K562 (cell line): ENCODE results near the gene TNIP2. TPM values are rescaled to one million over a fixed set of nuclear protein-coding genes. Genes with fewer than 3 reads are reported as not detected.
A peak's percentile ranks its signal among the peaks of the same experiment; 100 is the strongest.

ENCODE experiments used
- ATF1 ChIP-seq, 2 experiments: fragments of 450-650 bp in 1 of 2; IDR thresholded peaks; 2 replicates each; pipeline ENCODE4 v1.6.1; 2016; ENCODE audit warnings: missing compliant biosample characterization in 1 of 2, missing genetic modification characterization in 1 of 2
- CREM ChIP-seq: IDR thresholded peaks from 2 replicates; pipeline ENCODE4 v1.6.1; 2014; ENCODE audit warnings: antibody characterized with exemption, low read depth
- CSDE1 ChIP-seq, 2 experiments: fragments of 450-650 bp; IDR thresholded peaks; 2 replicates each; pipeline ENCODE4 v1.6.1; 2016; ENCODE audit warnings: mild to moderate bottlenecking in 1 of 2
- DACH1 ChIP-seq: fragments of 450-650 bp; IDR thresholded peaks from 2 replicates; pipeline ENCODE4 v1.6.1; 2018; ENCODE audit not compliant: partially characterized antibody
- EGR1 ChIP-seq: fragments of 450-650 bp; conservative IDR thresholded peaks from 2 replicates; pipeline ENCODE4 v1.6.1; 2017; ENCODE audit warnings: mild to moderate bottlenecking
- ETV6 ChIP-seq, 3 experiments: fragments of 150-350 bp in 1 of 3; sonication (generic) in 1 of 3; formaldehyde crosslinking in 1 of 3; IDR thresholded peaks; 2 replicates each; pipeline versions ENCODE4 v1.6.1 to v1.8.0; 2014 to 2022; ENCODE audit warnings: borderline replicate concordance in 2 of 3, low read depth in 2 of 3, antibody characterized with exemption in 1 of 3, low read length in 1 of 3, mild to moderate bottlenecking in 1 of 3, missing genetic modification reagents in 1 of 3
- HINFP ChIP-seq: fragments of 450-650 bp; conservative IDR thresholded peaks from 2 replicates; pipeline ENCODE4 v1.6.1; 2016; ENCODE audit warnings: missing genetic modification characterization, low read depth, mild to moderate bottlenecking, control low read depth, missing compliant biosample characterization
- MCM5 ChIP-seq: fragments of 450-650 bp; IDR thresholded peaks from 2 replicates; pipeline ENCODE4 v1.6.1; 2016; ENCODE audit warnings: low read depth
- PHF20 ChIP-seq: fragments of 450-650 bp; IDR thresholded peaks from 2 replicates; pipeline ENCODE4 v1.6.1; 2018; ENCODE audit not compliant: partially characterized antibody
- RBFOX2 ChIP-seq: fragments of 200-400 bp; formaldehyde crosslinking; IDR thresholded peaks from 2 replicates; pipeline ENCODE4 v1.6.1; 2017; ENCODE audit warnings: low read depth, mild to moderate bottlenecking, low read length, moderate library complexity
- RCOR1 ChIP-seq, 2 experiments: IDR thresholded peaks; 2 replicates each; pipeline ENCODE4 v1.6.1; 2012; ENCODE audit warnings: low read depth in 2 of 2, low read length in 2 of 2, borderline replicate concordance in 1 of 2, improper control_type of control experiment in 1 of 2
- SAFB ChIP-seq: fragments of 200-400 bp; formaldehyde crosslinking; IDR thresholded peaks from 2 replicates; pipeline ENCODE4 v1.6.1; 2017; ENCODE audit warnings: low read depth, low read length, borderline replicate concordance
- SP1 ChIP-seq: sonication (generic); formaldehyde crosslinking; IDR thresholded peaks from 2 replicates; pipeline ENCODE4 v1.8.1; 2022; ENCODE audit warnings: mild to moderate bottlenecking, missing genetic modification reagents
- ZFP36 ChIP-seq: fragments of 150-350 bp; IDR thresholded peaks from 2 replicates; pipeline ENCODE4 v1.6.1; 2018; ENCODE audit warnings: low read length, low read depth; ENCODE audit not compliant: partially characterized antibody
- ZNF311 ChIP-seq: fragments of 250-450 bp; sonication (Bioruptor Pico); IDR thresholded peaks from 2 replicates; pipeline ENCODE4 v1.4.0; 2020; ENCODE audit warnings: mild to moderate bottlenecking, moderate library complexity
- ZNF384 ChIP-seq: IDR thresholded peaks from 2 replicates; pipeline ENCODE4 v1.6.1; 2012; ENCODE audit warnings: low read depth, low read length, improper control_type of control experiment
- polyA plus RNA-seq, 8 experiments: library from polyadenylated mRNA; depleted of rRNA in 4 of 8; stranded (reverse) in 5 of 8; unstranded in 3 of 8; fragments of >200 nt; fragmentation: Nextera tagmentation in 2 of 8; fragmentation: Illumina TruSeq in 1 of 8; extraction: Ambion mirVana in 2 of 8; extraction: Trizol in 1 of 8; gene quantifications; 2 replicates each; pipeline versions ENCODE4 v1.2.1 to v1.2.3, GENCODE V29; 2011 to 2014; ENCODE audit warnings: inconsistent platforms in 1 of 8, missing spikeins in 1 of 8
- total RNA-seq, 7 experiments: library from RNA; depleted of rRNA in 6 of 7; stranded (reverse); fragments of >200 nt in 6 of 7; fragmentation: Illumina TruSeq in 2 of 7; extraction: Trizol in 2 of 7; gene quantifications; 2 replicates each; pipeline versions ENCODE4 v1.2.1 to v1.2.3, GENCODE V29; 2011 to 2021; ENCODE audit warnings: low replicate concordance in 1 of 7
- TF ChIP-seq, protein P1 (sequence below): fragments of 200-800 bp; sonication (Bioruptor generic); IDR thresholded peaks from 2 replicates; pipeline ENCODE4 v1.6.1; 2017; ENCODE audit warnings: missing genetic modification characterization, missing compliant biosample characterization
- TF ChIP-seq, protein P2 (sequence below): sonication (generic); formaldehyde crosslinking; IDR thresholded peaks from 2 replicates; pipeline ENCODE4 v1.9.0; 2022; ENCODE audit warnings: mild to moderate bottlenecking, missing genetic modification reagents
- TF ChIP-seq, protein P3 (sequence below): sonication (generic); formaldehyde crosslinking; IDR thresholded peaks from 2 replicates; pipeline ENCODE4 v1.8.0; 2023; ENCODE audit warnings: mild to moderate bottlenecking, missing genetic modification reagents

TNIP2 gene
- total and polyA plus RNA-seq, 9 of the 15 experiments (the other 6 are each of a cell fraction or from before 2014, with no cell fraction given): 0.61 to 42.6 (median 19.5) TPM

DNA sequence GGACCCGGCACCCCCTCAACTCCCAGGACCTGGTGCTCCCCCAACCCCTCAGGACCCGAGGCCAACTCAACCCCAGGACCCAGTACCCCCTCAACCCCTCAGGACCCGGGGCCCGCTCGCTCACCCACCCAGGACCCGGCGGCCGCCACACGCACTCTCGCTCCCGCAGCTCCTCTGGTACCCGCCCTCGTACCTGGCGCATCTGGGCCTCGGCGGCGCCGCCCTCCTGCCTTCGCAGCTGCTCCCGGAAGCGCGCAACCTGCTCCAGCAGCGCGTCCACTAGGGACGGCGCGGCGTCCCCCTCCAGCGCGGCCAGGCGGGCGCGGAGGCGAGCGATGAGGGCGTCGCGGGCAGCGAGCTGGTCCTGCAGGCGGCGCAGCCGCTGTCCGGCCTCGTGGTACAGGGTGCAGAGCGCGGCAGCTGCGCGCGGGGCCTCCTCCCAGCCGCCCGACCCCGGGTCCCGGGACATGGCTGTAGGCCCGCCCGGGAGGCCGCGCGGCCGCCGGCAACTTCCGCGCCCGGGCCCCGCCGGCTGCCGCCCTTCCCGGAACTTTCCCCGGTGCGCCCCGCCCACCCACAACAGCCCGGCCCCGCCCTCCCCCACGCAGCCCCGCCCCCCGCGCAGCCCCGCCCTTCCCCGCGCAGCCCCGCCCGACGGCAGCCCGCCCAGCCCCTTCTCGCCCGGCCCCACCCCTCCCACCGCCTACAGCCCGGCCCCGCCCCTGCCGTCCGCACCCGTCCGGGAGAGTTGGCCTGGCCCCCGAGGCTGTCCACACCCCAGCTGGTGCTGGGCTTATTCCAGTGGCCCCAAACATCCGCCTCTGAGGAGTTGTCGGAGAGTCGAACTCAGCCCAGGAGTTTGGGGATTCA is at the start of gene TNIP2 (continued):
- TF ChIP-seq HINFP (tag) (no peak), SP1 (CRISPR knock-in tag) (peak; percentile 23; the same call in 1 of the 2 replicates), PHF20 (peak; percentile 56), RCOR1 (IDR thresholded peaks at IDR 0.05; ENCODE audit: borderline replicate concordance in 1 of 2, low read depth in 2 of 2, low read length in 2 of 2) (peak in 1 of 2 experiments; percentile 35; a peak in 1 of 4 replicates), EGR1 (0 out of 2 replicates have a peak, but pooled peaks have one; percentile 14), ZFP36 (no peak), RBFOX2 (peak; percentile 86), CREM (peak; percentile 57), SAFB (0 out of 2 replicates have a peak, but pooled peaks have one; percentile 25), ZNF311 (CRISPR knock-in tag) (no peak), CSDE1 (IDR thresholded peaks at IDR 0.05) (no peak), ZNF384 (no peak), DACH1 (no peak), ETV6 (IDR thresholded peaks at IDR 0.05; ENCODE audit: borderline replicate concordance in 1 of 2, low read depth in 2 of 2, low read length in 1 of 2) (peak; percentile 79 to 92), ETV6 (CRISPR knock-in tag; IDR thresholded peaks at IDR 0.05; ENCODE audit: borderline replicate concordance) (peak; percentile 82; the same call in 1 of the 2 replicates), MCM5 (no peak), ATF1 (CRISPR knock-in tag; IDR thresholded peaks at IDR 0.05) (no peak), ATF1 (tag; IDR thresholded peaks at IDR 0.05) (peak; percentile 38; the same call in 1 of the 2 replicates)
- TF ChIP-seq, protein P1, sequence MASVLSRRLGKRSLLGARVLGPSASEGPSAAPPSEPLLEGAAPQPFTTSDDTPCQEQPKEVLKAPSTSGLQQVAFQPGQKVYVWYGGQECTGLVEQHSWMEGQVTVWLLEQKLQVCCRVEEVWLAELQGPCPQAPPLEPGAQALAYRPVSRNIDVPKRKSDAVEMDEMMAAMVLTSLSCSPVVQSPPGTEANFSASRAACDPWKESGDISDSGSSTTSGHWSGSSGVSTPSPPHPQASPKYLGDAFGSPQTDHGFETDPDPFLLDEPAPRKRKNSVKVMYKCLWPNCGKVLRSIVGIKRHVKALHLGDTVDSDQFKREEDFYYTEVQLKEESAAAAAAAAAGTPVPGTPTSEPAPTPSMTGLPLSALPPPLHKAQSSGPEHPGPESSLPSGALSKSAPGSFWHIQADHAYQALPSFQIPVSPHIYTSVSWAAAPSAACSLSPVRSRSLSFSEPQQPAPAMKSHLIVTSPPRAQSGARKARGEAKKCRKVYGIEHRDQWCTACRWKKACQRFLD: peak; percentile 70; the same call in 1 of the 2 replicates
- TF ChIP-seq, protein P2, sequence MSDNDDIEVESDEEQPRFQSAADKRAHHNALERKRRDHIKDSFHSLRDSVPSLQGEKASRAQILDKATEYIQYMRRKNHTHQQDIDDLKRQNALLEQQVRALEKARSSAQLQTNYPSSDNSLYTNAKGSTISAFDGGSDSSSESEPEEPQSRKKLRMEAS (CRISPR knock-in tag): peak; percentile 87
- TF ChIP-seq, protein P3, sequence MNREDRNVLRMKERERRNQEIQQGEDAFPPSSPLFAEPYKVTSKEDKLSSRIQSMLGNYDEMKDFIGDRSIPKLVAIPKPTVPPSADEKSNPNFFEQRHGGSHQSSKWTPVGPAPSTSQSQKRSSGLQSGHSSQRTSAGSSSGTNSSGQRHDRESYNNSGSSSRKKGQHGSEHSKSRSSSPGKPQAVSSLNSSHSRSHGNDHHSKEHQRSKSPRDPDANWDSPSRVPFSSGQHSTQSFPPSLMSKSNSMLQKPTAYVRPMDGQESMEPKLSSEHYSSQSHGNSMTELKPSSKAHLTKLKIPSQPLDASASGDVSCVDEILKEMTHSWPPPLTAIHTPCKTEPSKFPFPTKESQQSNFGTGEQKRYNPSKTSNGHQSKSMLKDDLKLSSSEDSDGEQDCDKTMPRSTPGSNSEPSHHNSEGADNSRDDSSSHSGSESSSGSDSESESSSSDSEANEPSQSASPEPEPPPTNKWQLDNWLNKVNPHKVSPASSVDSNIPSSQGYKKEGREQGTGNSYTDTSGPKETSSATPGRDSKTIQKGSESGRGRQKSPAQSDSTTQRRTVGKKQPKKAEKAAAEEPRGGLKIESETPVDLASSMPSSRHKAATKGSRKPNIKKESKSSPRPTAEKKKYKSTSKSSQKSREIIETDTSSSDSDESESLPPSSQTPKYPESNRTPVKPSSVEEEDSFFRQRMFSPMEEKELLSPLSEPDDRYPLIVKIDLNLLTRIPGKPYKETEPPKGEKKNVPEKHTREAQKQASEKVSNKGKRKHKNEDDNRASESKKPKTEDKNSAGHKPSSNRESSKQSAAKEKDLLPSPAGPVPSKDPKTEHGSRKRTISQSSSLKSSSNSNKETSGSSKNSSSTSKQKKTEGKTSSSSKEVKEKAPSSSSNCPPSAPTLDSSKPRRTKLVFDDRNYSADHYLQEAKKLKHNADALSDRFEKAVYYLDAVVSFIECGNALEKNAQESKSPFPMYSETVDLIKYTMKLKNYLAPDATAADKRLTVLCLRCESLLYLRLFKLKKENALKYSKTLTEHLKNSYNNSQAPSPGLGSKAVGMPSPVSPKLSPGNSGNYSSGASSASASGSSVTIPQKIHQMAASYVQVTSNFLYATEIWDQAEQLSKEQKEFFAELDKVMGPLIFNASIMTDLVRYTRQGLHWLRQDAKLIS (CRISPR knock-in tag): peak; percentile 40; the same call in 1 of the 2 replicates
